ENCODE results near the gene COLEC12.
A peak's percentile ranks its signal among the peaks of the same experiment; 100 is the strongest.

The COLEC12 gene

DNA sequence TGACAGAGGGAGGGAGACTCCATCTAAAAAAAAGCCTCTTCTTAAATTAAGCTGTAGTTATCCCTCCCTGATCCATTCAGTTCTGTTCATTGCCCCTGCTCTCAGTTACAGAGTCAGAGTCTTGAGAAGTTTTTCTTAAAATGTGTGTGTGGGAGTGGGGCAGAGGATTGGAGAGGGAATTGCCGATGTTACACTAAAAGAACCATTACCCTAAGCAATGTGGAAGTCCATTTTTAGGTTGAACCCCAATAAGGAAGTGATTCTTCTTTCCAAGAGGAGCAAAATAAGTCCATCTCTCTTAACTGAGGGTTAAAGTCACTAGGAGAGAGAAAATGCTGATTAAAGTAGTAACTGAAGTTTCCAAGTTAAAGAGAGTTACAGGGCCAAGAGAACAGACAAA is 211.5 kb downstream of the COLEC12 start:
- no peak for DNase-seq (ENCODE audit: low spot score)

DNA sequence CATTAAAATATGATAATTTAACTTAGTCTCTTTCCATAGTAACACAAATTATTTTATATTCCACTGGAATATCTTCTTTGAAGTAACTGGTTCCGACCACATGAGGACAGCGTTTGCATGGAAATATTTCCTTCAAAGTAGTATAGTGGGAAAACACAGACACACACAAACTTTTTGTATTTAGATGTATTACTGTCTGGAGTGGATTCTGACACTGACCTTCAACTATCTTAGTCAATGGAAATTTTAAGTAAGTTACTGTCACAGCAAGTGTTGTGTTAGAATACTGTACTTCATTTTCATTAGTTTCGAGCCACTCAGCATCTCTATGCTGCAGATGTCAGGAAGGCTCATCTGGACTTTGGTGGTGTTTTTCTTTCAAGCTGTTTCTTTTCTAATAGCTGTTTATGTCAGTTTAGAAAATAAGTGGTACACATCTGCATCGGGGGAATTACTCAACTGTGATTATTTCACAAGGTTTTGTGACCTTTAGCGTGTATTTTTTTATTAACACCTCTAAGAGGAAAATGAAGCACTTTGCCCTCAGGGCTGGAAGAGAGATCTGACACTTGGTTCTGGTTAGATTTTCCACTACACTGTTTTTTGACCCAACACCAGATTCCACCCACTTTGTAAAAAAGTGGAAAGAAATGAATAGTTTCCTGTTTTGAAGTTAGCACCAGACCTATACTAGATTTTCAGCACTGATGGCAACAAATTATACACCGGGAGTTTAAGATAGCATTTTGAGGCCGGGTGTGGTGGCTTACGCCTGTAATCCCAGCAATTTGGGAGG is 213.8 kb downstream of the COLEC12 start:
- peak; percentile 47 for DNase-seq (ENCODE audit: low spot score)

DNA sequence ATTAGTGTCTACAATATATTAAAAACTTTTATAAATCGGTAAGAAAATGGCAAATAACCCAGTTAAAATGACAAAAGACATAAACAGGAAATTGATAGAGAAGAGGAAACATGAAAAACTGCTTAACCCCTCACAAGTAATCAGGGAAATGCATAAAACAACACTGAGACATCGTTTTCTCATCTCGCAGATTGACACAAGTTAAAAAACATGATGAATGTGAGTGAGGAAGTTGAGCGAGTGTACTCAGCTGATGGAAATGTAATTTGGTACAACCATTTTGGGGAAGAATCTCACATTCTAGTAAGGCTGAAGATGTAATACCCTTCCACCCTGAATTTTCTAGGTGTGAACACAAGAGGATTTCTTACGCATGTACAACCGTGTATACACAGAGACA is 214.7 kb downstream of the COLEC12 start:
- no peak for DNase-seq (ENCODE audit: low spot score)

DNA sequence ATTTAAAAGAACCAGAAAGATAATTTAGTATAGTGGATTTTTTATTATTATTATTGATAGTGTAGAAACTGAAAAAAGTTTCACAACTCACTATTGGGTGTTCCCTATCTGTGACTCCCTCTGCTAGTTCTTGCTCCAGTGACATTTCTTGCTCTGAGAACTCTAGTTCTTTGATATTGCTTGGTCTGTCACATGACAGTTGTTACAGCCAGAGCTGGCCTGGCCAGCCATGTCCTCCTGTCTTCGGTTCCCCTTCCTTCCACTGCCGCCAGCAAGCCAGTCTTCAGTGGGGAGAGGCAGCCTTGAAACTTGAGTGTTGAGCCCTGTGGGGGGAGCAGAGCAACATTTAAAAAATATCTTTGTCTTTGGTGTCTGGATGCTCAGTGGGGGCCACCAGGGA is 225.0 kb downstream of the COLEC12 start:
- DNase-seq (ENCODE audit: low spot score) = no peak

DNA sequence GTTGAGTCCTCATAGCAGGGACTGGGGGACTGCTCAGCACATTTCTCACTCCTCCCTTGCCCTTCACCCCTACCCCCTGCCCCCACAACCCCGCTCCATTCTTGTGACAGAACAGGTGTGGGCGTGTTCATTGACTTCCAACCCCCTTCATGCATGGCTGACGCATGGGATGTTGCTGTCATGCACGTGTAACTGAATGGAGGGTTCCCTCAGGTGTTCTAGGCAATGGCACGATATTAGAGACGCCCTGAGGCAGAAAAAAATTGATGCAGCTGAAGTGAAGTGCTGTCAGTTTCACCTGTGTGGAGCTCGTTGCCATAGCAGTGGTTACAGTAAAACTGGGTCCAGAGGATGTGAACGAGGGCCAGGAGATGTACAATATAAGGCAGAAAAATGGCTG is 226.2 kb downstream of the COLEC12 start:
- DNase-seq (ENCODE audit: low spot score) = no peak

DNA sequence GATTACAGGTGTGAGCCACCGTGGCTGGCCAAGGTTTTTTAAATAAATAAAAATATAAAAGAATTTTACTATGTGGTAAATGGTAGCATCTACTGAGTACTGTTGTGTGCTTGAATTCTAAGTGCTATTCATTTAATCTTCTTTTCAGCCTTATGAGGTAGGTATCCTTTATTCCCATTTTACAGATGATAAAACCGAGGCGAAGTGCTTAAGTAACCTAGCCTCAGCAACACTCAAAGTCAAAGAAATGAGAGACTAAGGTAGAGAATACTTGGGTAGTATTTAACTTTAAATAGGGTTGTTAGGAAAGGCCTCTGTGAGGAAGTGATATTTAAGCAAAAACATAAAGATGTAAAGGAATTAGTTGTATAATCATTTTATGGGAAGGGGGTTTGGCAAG is 227.0 kb downstream of the COLEC12 start:
- DNase-seq (ENCODE audit: low spot score) = no peak

DNA sequence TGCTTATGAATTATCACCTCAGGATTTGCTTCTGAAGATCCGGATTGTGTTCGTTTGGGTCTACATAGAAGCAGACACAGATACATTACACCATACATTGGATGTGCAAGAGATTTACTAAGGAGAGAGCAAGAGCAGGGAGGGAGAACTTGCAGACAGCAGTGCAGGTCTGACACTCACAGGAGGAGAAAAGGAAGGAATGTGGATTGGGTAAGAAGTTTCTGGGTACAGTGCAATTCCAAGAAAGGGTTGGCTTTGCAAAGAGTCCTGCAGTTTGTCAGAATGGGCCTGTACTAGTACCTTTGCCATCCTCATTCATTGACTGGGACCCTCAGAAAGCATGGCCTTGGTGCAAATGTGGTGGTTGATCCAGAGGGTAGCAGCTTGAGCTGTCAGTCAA is 227.9 kb downstream of the COLEC12 start:
- no peak for DNase-seq (ENCODE audit: low spot score)

DNA sequence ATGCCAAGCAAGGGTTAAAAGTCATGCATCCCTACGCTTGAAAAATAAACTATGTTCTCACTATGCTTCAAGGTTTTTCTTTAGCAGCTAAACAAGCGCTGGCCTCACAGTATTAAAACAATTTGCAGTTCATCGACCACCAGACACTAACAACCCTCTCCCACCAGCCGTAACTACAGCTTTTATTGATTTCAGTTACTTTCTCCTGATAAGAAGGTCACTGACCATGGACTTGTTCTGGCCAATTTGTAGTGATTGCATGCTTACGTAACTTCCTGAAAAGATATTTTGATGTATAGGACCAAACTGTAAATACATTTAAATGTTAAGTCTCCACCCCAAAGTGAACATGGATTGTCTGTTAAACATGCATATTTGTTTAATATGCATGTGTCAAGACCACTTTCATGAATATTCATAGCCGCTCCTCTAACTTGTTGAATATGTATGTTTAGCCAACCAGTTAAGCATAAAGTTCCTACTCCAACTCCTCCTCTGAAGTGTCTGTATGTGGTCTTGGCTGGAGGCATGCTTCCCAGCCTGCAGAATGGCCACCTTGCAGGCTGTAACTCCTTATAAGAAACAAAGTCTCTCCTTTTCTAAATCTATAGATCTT is 230.9 kb downstream of the COLEC12 start:
- DNase-seq (ENCODE audit: low spot score) = no peak

DNA sequence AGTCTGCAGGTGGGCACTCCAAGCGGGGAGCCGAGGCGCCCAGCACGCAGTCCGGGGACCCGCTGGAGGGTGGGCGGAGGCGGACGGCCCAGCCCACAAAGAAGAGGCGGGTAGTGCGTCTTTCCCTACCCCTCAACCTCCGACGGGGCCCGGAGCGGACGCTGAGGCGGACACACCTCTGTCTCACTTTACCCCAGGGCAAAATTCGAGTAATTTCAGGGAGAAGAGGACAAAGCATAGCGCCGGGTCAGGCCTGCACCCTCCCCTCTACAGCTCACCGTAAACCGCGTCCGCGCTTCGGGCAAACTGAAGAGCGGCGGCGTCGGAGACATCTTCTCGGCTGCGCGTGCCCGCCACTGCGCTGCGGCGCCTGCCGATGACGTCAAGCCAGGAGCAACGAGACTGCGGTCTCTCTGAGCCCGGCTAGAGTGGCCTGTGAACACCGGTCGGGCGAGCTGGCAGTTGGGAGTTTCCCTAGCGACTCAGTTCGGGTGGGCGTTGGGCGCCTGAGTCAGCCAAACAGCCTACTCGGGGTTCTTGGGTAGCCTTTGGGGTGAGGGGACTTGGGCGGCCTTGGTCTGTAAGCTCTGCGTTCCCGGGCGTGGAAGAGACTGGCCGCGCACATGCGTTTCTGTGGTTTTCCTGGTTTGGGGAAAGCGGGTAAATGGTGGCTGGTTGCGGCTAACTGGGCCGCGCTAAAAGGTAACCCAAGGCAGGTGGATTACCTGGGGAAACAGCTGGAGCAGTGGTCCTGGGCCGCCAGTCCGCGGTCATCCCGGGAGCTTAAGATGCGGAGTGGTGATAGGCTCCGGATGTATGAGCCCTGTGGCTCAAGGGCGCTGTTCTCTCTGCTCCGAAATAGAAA is 232.6 kb downstream of the COLEC12 start, which contains the start of gene THOC1:
Gene THOC1, minus strand, starts transcription at position 360 of the 865 bp plus-strand sequence. Its CDS starts 28 bp downstream, at position 332.
- peak; percentile 94 for DNase-seq (ENCODE audit: low spot score)

DNA sequence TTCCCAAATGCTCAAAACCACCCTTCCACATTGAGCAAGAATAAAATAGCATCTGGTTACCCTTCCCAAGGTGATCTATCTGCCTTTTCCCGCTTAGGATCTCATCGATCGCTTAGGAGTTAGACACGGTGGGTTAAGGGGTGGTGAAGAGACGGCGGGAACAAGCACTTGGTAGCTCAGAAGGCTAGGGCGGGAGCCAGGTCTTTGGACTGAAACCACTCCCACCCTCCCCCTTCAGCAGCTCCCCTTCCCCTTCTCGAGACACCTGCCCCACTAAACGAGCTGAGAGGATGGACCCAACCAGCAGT is 233.2 kb downstream of the COLEC12 start:
- DNase-seq (ENCODE audit: low spot score) = peak; percentile 7
